Measurements from ENCODE around the gene DEPDC5.
A peak's percentile ranks its signal among the peaks of the same experiment; 100 is the strongest.
"Not testable (repeated sequence)": the region's sequence is repeated elsewhere in the genome, so short reads cannot be mapped to it uniquely, and the experiment has no call there.

DEPDC5 gene

GRCh38 chr22:31749636-31750364 is 4.0 kb upstream of the DEPDC5 start, which contains the start of gene PRR14L:
Gene PRR14L, minus strand, starts transcription at chr22:31750132. Its CDS starts 11,272 bp downstream, at chr22:31738860.
- DNase-seq: peak; percentile 94 to 96

GRCh38 chr22:31750365-31751284 is 3.2 kb upstream of the DEPDC5 start:
- DNase-seq: no peak

- DNase-seq: no peak
Observed at GRCh38 chr22:31752096-31752847, 1.5 kb upstream of the DEPDC5 start.

- peak; percentile 56 to 69 for DNase-seq
Observed at GRCh38 chr22:31753005-31753633, 700 bp upstream of the DEPDC5 start.

GRCh38 chr22:31754813-31755212 is 994 bp downstream of the DEPDC5 start:
- no peak for DNase-seq

GRCh38 chr22:31757265-31757664 is 3.4 kb downstream of the DEPDC5 start:
- no peak for DNase-seq

GRCh38 chr22:31758860-31759259 is 5.0 kb downstream of the DEPDC5 start:
- not testable (repeated sequence) for DNase-seq

GRCh38 chr22:31764785-31765184 is 11.0 kb downstream of the DEPDC5 start:
- DNase-seq: no peak

GRCh38 chr22:31768422-31769059 is 14.7 kb downstream of the DEPDC5 start:
- no peak for DNase-seq

- DNase-seq: no peak
Observed at GRCh38 chr22:31773416-31773815, 19.6 kb downstream of the DEPDC5 start.

GRCh38 chr22:31776231-31776630 is 22.4 kb downstream of the DEPDC5 start:
- no peak for DNase-seq

GRCh38 chr22:31789803-31790202 is 36.0 kb downstream of the DEPDC5 start:
- no peak for DNase-seq

- no peak for DNase-seq
Observed at GRCh38 chr22:31790240-31790639, 36.4 kb downstream of the DEPDC5 start.

- not testable (repeated sequence) for DNase-seq
Observed at GRCh38 chr22:31799358-31799757, 45.5 kb downstream of the DEPDC5 start.

- no peak for DNase-seq
Observed at GRCh38 chr22:31800065-31800464, 46.2 kb downstream of the DEPDC5 start.

- DNase-seq: not testable (repeated sequence)
Observed at GRCh38 chr22:31800861-31801260, 47.0 kb downstream of the DEPDC5 start.

- no peak for DNase-seq
Observed at GRCh38 chr22:31802575-31802974, 48.8 kb downstream of the DEPDC5 start.

GRCh38 chr22:31806751-31807150 is 52.9 kb downstream of the DEPDC5 start:
- no peak for DNase-seq

- peak in 1 of 2 experiments; percentile 7 for DNase-seq
Observed at GRCh38 chr22:31812977-31813605, 59.3 kb downstream of the DEPDC5 start.

GRCh38 chr22:31813898-31814297 is 60.1 kb downstream of the DEPDC5 start:
- DNase-seq: not testable (repeated sequence)

- no peak for DNase-seq
Observed at GRCh38 chr22:31814942-31815341, 61.1 kb downstream of the DEPDC5 start.

Measured in NCI-H1930 (cell line).